Panc1 (cell line): ENCODE measurements around the gene RAB30. TPM values are rescaled to one million over a fixed set of nuclear protein-coding genes. Genes with fewer than 3 reads are reported as not detected.

Experiments used
- ATAC-seq: fragments of 200-7000 bp; cut with Tn5 transposase; 2 replicates; pipeline ENCODE4 v1.9.1; 2020; ENCODE audit warnings: mild to moderate bottlenecking, moderate library complexity
- BruUV-seq: library from RNA; stranded (reverse); fragments of 400-500 nt; replicated peaks from 2 replicates; lab custom pipeline; 2021; lab: Mats Ljungman, UMichigan
- CTCF ChIA-PET: fragments of 300-600 bp; sonication (Branson Sonifier 250); formaldehyde crosslinking; loops from one replicate; lab custom pipeline; 2022; ENCODE audit warnings: antibody characterized with exemption; lab: Charles Lee
- POLR2A ChIA-PET: fragments of 300-600 bp; sonication (Branson Sonifier 250); formaldehyde crosslinking; loops from one replicate; lab custom pipeline; 2022; ENCODE audit warnings: antibody characterized with exemption; lab: Charles Lee
- DNase-seq: peaks from one replicate; pipeline ENCODE4 v3.0.0-alpha.2; 2010; ENCODE audit warnings: low read depth, low spot score
- H3K27ac ChIP-seq: 2 replicates; pipeline ENCODE4 v1.5.1; 2011; ENCODE audit warnings: mild to moderate bottlenecking, low read length, inconsistent platforms
- H3K27me3 ChIP-seq: fragments of 200-500 bp; sonication (Bioruptor generic); 2 replicates; pipeline ENCODE4 v1.6.0; 2014; ENCODE audit warnings: low read length, inconsistent platforms; ENCODE audit not compliant: control insufficient read depth, insufficient read depth
- H3K36me3 ChIP-seq: fragments of 200-500 bp; sonication (Bioruptor generic); 2 replicates; pipeline ENCODE4 v1.5.1; 2014; ENCODE audit warnings: inconsistent platforms, mild to moderate bottlenecking, low read length, moderate library complexity; ENCODE audit not compliant: control insufficient read depth, insufficient read depth
- H3K4me1 ChIP-seq: 2 replicates; pipeline ENCODE4 v1.5.1; 2011; ENCODE audit warnings: inconsistent platforms, mild to moderate bottlenecking, low read length, moderate library complexity; ENCODE audit not compliant: control insufficient read depth, insufficient read depth
- H3K4me3 ChIP-seq, 2 experiments: 2 replicates each; pipeline ENCODE4 v1.5.1; 2011 to 2012; ENCODE audit warnings: low read depth in 2 of 2, low read length in 2 of 2, mild to moderate bottlenecking in 2 of 2, inconsistent platforms in 1 of 2, moderate library complexity in 1 of 2
- H3K9me3 ChIP-seq: fragments of 200-500 bp; sonication (Bioruptor generic); 2 replicates; pipeline ENCODE4 v1.5.1; 2014; ENCODE audit warnings: low read depth, mild to moderate bottlenecking, inconsistent platforms, low read length, moderate library complexity; ENCODE audit not compliant: control insufficient read depth, insufficient read depth
- CTCF ChIP-seq: fragments of 450-650 bp; IDR thresholded peaks from 2 replicates; pipeline ENCODE4 v1.5.1; 2017; ENCODE audit warnings: mild to moderate bottlenecking
- POLR2AphosphoS5 ChIP-seq: IDR thresholded peaks from 2 replicates; pipeline ENCODE4 v1.6.1; 2012; ENCODE audit warnings: mild to moderate bottlenecking, low read depth, low read length, moderate library complexity
- SIN3A ChIP-seq: IDR thresholded peaks from 2 replicates; pipeline ENCODE4 v1.6.1; 2012; ENCODE audit warnings: low read depth, mild to moderate bottlenecking, low read length, moderate library complexity, borderline replicate concordance; ENCODE audit not compliant: insufficient read depth
- TCF7L2 ChIP-seq: IDR thresholded peaks from 2 replicates; pipeline ENCODE4 v1.6.1; 2011; ENCODE audit warnings: mild to moderate bottlenecking, low read depth, low read length, inconsistent platforms
- in situ Hi-C: cut with HindIII; loops from 2 replicates; pipeline ENCODE4 v1.10.0; 2016; ENCODE audit warnings: low sequenced_read_pairs, low pct_unique_long_range_greater_than_20kb
- intact Hi-C: fragments of 100-400 bp; cut with micrococcal nuclease; formaldehyde crosslinking; loops from one replicate; pipeline ENCODE4 v1.10.0; 2022; ENCODE audit not compliant: unreplicated experiment
- total RNA-seq: library from RNA; stranded (reverse); gene quantifications from one replicate; pipeline ENCODE4 v1.2.1, GENCODE V29; 2021; ENCODE audit not compliant: unreplicated experiment
- TF ChIP-seq, protein P1 (sequence below), 2 experiments: IDR thresholded peaks; 2 replicates each; pipeline ENCODE4 v1.6.1; 2011 to 2012; ENCODE audit warnings: low read depth in 2 of 2, control low read depth in 1 of 2, low read length in 1 of 2, mild to moderate bottlenecking in 1 of 2, moderate library complexity in 1 of 2; ENCODE audit not compliant: insufficient read depth in 1 of 2

Gene RAB30
- total RNA-seq, 1 experiment from 2014 or later, result 19.0 TPM

GRCh38 chr11:83027289-83027688 is 44.4 kb downstream of the RAB30 start:
- POLR2A ChIA-PET, result no interaction called here
- Histone ChIP-seq H3K4me1 (peaks cover 19% of the 10 kb centered on the region), H3K36me3 (no peaks in the 10 kb centered on the region), H3K4me3 (no peak overlapping the region), H3K27me3 (no peaks in the 10 kb centered on the region), H3K27ac (no peak overlapping the region), H3K9me3 (no peaks in the 10 kb centered on the region)
- no TSS peak for BruUV-seq
- intact Hi-C loops (no loop called here), in situ Hi-C loops (no loop called here)
- TF ChIP-seq TCF7L2, result no peak
- TF ChIP-seq CTCF, result no peak
- TF ChIP-seq SIN3A, result no peak
- TF ChIP-seq POLR2AphosphoS5, result no peak
- TF ChIP-seq, protein P1, sequence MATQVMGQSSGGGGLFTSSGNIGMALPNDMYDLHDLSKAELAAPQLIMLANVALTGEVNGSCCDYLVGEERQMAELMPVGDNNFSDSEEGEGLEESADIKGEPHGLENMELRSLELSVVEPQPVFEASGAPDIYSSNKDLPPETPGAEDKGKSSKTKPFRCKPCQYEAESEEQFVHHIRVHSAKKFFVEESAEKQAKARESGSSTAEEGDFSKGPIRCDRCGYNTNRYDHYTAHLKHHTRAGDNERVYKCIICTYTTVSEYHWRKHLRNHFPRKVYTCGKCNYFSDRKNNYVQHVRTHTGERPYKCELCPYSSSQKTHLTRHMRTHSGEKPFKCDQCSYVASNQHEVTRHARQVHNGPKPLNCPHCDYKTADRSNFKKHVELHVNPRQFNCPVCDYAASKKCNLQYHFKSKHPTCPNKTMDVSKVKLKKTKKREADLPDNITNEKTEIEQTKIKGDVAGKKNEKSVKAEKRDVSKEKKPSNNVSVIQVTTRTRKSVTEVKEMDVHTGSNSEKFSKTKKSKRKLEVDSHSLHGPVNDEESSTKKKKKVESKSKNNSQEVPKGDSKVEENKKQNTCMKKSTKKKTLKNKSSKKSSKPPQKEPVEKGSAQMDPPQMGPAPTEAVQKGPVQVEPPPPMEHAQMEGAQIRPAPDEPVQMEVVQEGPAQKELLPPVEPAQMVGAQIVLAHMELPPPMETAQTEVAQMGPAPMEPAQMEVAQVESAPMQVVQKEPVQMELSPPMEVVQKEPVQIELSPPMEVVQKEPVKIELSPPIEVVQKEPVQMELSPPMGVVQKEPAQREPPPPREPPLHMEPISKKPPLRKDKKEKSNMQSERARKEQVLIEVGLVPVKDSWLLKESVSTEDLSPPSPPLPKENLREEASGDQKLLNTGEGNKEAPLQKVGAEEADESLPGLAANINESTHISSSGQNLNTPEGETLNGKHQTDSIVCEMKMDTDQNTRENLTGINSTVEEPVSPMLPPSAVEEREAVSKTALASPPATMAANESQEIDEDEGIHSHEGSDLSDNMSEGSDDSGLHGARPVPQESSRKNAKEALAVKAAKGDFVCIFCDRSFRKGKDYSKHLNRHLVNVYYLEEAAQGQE (IDR thresholded peaks at IDR 0.05; ENCODE audit: insufficient read depth in 1 of 2, low read depth in 2 of 2, low read length in 1 of 2), result no peak
- no peak for DNase-seq
- ATAC-seq, result no peak
- CTCF ChIA-PET, result no interaction called here

GRCh38 chr11:83026229-83026628 is 45.5 kb downstream of the RAB30 start:
- Histone ChIP-seq H3K27me3 (no peaks in the 10 kb centered on the region), H3K4me1 (peaks cover 19% of the 10 kb centered on the region), H3K9me3 (no peaks in the 10 kb centered on the region), H3K4me3 (no peak overlapping the region), H3K27ac (no peak overlapping the region), H3K36me3 (no peaks in the 10 kb centered on the region)
- POLR2A ChIA-PET, result no interaction called here
- intact Hi-C loops, result no loop called here
- ATAC-seq (no peak), DNase-seq (no peak)
- CTCF ChIA-PET, result no interaction called here
- TF ChIP-seq POLR2AphosphoS5 (no peak), TCF7L2 (no peak), SIN3A (no peak), CTCF (no peak)
- TF ChIP-seq, protein P1 (IDR thresholded peaks at IDR 0.05; ENCODE audit: insufficient read depth in 1 of 2, low read depth in 2 of 2, low read length in 1 of 2), result no peak
- no TSS peak for BruUV-seq
- in situ Hi-C loops, result no loop called here
